HEK293T (cell line): Measurements from ENCODE around the gene IL22RA1.

Experiments used
- ARNT ChIP-seq: fragments of 450-650 bp; IDR thresholded peaks from 2 replicates; pipeline ENCODE4 v1.6.1; 2017; ENCODE audit warnings: mild to moderate bottlenecking
- BHLHE40 ChIP-seq: fragments of 450-650 bp; IDR thresholded peaks from 2 replicates; pipeline ENCODE4 v1.6.1; 2016; ENCODE audit warnings: mild to moderate bottlenecking, moderate library complexity, borderline replicate concordance
- FOXK2 ChIP-seq: fragments of 450-650 bp; IDR thresholded peaks from 2 replicates; pipeline ENCODE4 v1.6.1; 2016; ENCODE audit warnings: mild to moderate bottlenecking
- FOXM1 ChIP-seq: fragments of 450-650 bp; IDR thresholded peaks from 2 replicates; pipeline ENCODE4 v1.6.1; 2017; ENCODE audit warnings: mild to moderate bottlenecking, borderline replicate concordance
- HDGF ChIP-seq: fragments of 450-650 bp; IDR thresholded peaks from 2 replicates; pipeline ENCODE4 v1.6.1; 2017; ENCODE audit warnings: antibody characterized with exemption, borderline replicate concordance
- L3MBTL2 ChIP-seq: fragments of 450-650 bp; conservative IDR thresholded peaks from 2 replicates; pipeline ENCODE4 v1.6.1; 2016; ENCODE audit warnings: mild to moderate bottlenecking
- NFRKB ChIP-seq: fragments of 450-650 bp; IDR thresholded peaks from 2 replicates; pipeline ENCODE4 v1.6.1; 2016; ENCODE audit warnings: mild to moderate bottlenecking, moderate library complexity
- SP1 ChIP-seq: fragments of 450-650 bp; IDR thresholded peaks from 2 replicates; pipeline ENCODE4 v1.6.1; 2017
- SUZ12 ChIP-seq: fragments of 450-650 bp; IDR thresholded peaks from 2 replicates; pipeline ENCODE4 v1.6.1; 2016; ENCODE audit warnings: mild to moderate bottlenecking
- TARDBP ChIP-seq: fragments of 450-650 bp; IDR thresholded peaks from 2 replicates; pipeline ENCODE4 v1.6.1; 2016
- ZNF384 ChIP-seq: fragments of 450-650 bp; IDR thresholded peaks from 2 replicates; pipeline ENCODE4 v1.6.1; 2016

DNA sequence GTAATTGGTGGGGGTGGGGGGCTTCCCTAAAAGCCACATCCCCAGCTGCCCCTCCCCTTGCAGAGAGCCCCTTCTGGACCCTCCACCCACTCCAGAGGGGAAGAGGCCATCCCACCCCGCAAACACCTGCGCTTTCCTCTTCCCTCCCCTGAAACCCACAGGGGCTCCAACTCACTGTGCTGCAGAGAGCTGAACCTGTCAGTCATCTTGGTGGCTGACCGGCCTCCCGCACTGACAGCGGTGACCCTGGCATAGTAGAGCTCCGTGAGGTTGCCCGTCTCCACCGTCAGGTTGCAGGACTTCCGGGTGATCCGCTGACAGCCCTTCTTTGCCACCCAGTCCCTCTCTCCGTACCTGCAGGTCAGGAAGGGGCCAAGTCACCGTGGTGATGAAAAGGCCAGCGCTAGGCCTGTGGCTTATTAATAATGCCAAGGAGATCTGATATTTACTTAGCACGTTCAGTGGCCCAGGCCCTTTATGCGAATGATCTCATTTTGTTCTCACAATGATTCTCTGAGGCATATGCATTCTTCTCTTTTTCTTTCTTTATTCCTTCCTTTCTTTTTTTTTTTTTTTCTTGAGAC is 5.9 kb downstream of the IL22RA1 start:
- TF ChIP-seq FOXK2 (no peak), FOXM1 (no peak), ZNF384 (no peak), SP1 (no peak), SUZ12 (no peak), BHLHE40 (no peak), TARDBP (no peak), ARNT (no peak), L3MBTL2 (no peak), HDGF (no peak), NFRKB (no peak)
